Caco-2 (cell line): ENCODE results near the gene ALDH5A1. TPM values are rescaled to one million over a fixed set of nuclear protein-coding genes. Genes with fewer than 3 reads are reported as not detected.

Experiments
- BruUV-seq: library from RNA; stranded (reverse); fragments of 400-500 nt; replicated peaks from 2 replicates; lab custom pipeline; 2021; lab: Mats Ljungman, UMichigan
- CTCF ChIA-PET: fragments of 300-600 bp; sonication (Branson Sonifier 250); formaldehyde crosslinking; loops from one replicate; lab custom pipeline; 2022; ENCODE audit warnings: antibody characterized with exemption; lab: Charles Lee
- POLR2A ChIA-PET: fragments of 300-600 bp; sonication (Branson Sonifier 250); formaldehyde crosslinking; loops from one replicate; lab custom pipeline; 2022; ENCODE audit warnings: antibody characterized with exemption; lab: Charles Lee
- DNase-seq, 2 experiments: peaks; one replicate each; pipeline versions ENCODE4 v3.0.0 to v3.0.0-alpha.2; 2020 to 2022
- H3K27me3 ChIP-seq: replicated peaks from 2 replicates; pipeline ENCODE4 v1.6.0; 2011; ENCODE audit warnings: low read length; ENCODE audit not compliant: control insufficient read depth, insufficient read depth
- H3K36me3 ChIP-seq: 2 replicates; pipeline ENCODE4 v1.5.1; 2011; ENCODE audit warnings: low read length; ENCODE audit not compliant: control insufficient read depth, insufficient read depth
- H3K4me1 ChIP-seq: fragments of 250-450 bp; sonication (Bioruptor Pico); 2 replicates; pipeline ENCODE4 v1.5.1; 2020; ENCODE audit warnings: mild to moderate bottlenecking
- H3K4me3 ChIP-seq: 2 replicates; pipeline ENCODE4 v1.5.1; 2011; ENCODE audit warnings: low read depth, mild to moderate bottlenecking, control low read depth, low read length
- H3K9me3 ChIP-seq: fragments of 250-450 bp; sonication (Bioruptor Pico); 2 replicates; pipeline ENCODE4 v1.5.1; 2020; ENCODE audit warnings: mild to moderate bottlenecking, moderate library complexity
- H3K27ac Mint-ChIP-seq: one replicate; pipeline ENCODE4 v1.8.0; 2022; ENCODE audit warnings: mixed read lengths; ENCODE audit not compliant: unreplicated experiment
- H3K27me3 Mint-ChIP-seq: one replicate; pipeline ENCODE4 v1.8.0; 2022; ENCODE audit warnings: mixed read lengths; ENCODE audit not compliant: insufficient read depth, unreplicated experiment
- H3K36me3 Mint-ChIP-seq: one replicate; pipeline ENCODE4 v1.8.0; 2022; ENCODE audit warnings: mild to moderate bottlenecking, mixed read lengths; ENCODE audit not compliant: insufficient read depth, unreplicated experiment
- H3K4me1 Mint-ChIP-seq: one replicate; pipeline ENCODE4 v1.8.0; 2022; ENCODE audit warnings: low read depth, mixed read lengths; ENCODE audit not compliant: unreplicated experiment
- H3K4me3 Mint-ChIP-seq: one replicate; pipeline ENCODE4 v1.8.0; 2022; ENCODE audit warnings: mild to moderate bottlenecking, moderate library complexity, mixed read lengths; ENCODE audit not compliant: unreplicated experiment
- H3K9me3 Mint-ChIP-seq: one replicate; pipeline ENCODE4 v1.8.0; 2022; ENCODE audit warnings: mixed read lengths; ENCODE audit not compliant: unreplicated experiment
- CTCF ChIP-seq, 2 experiments: fragments of 200-600 bp in 1 of 2; IDR thresholded peaks; 1 replicate in 1 of 2; 2 replicates in 1 of 2; pipeline versions ENCODE4 v1.5.1 to v1.8.0; 2011 to 2022; ENCODE audit warnings: antibody characterized with exemption in 1 of 2, control low read depth in 1 of 2, inconsistent platforms in 1 of 2, low read depth in 1 of 2, low read length in 1 of 2, mild to moderate bottlenecking in 1 of 2, moderate library complexity in 1 of 2; ENCODE audit not compliant: insufficient read depth in 1 of 2, severe bottlenecking in 1 of 2, unreplicated experiment in 1 of 2
- intact Hi-C: fragments of 100-400 bp; cut with micrococcal nuclease; formaldehyde crosslinking; loops from one replicate; pipeline ENCODE4 v1.10.0; 2022; ENCODE audit not compliant: unreplicated experiment
- total RNA-seq: library from RNA; stranded (reverse); gene quantifications from 2 replicates; pipeline ENCODE4 v1.2.3, GENCODE V29; 2022

Gene ALDH5A1
- total RNA-seq, 1 experiment from 2014 or later, result 45.3 TPM

- peaks cover 18% of the 10 kb centered on the region for H3K4me1 Mint-ChIP-seq
- no peaks in the 10 kb centered on the region for H3K9me3 Mint-ChIP-seq
- H3K4me3 Mint-ChIP-seq, result no peak overlapping the region
- Histone ChIP-seq H3K4me1 (no peaks in the 10 kb centered on the region), H3K4me3 (no peak overlapping the region), H3K9me3 (no peaks in the 10 kb centered on the region), H3K36me3 (no peaks in the 10 kb centered on the region; the same call in 1 of the 2 replicates), H3K27me3 (no peaks in the 10 kb centered on the region)
- no peak for TF ChIP-seq CTCF (IDR thresholded peaks at IDR 0.05; ENCODE audit: insufficient read depth in 1 of 2, low read depth in 1 of 2, low read length in 1 of 2, severe bottlenecking in 1 of 2, unreplicated experiment in 1 of 2)
- ChIA-PET POLR2A (no interaction called here), CTCF (interaction anchor here (2.3 kb wide), 1 partner anchor 23 kb away, joined by 12 read pairs; the partner anchor contains the start of gene ALDH5A1)
- H3K27me3 Mint-ChIP-seq, result no peaks in the 10 kb centered on the region
- H3K27ac Mint-ChIP-seq, result no peak overlapping the region
- DNase-seq, result no peak
- intact Hi-C loops, result no loop called here
- no TSS peak for BruUV-seq
- H3K36me3 Mint-ChIP-seq, result peaks cover 26% of the 10 kb centered on the region
These were observed 23.1 kb downstream of the ALDH5A1 start for GRCh38 chr6:24517659-24518543.

GRCh38 chr6:24520929-24521546, 26.3 kb downstream of the ALDH5A1 start:
- POLR2A ChIA-PET, result interaction anchor here (0.6 to 1.2 kb wide), 2 partner anchors 26 to 61 kb away, joined by 6 to 9 read pairs; partner anchors contain the start of gene ALDH5A1
- no TSS peak for BruUV-seq

More at GRCh38 chr6:24520929-24521546, 26.3 kb downstream of the ALDH5A1 start:
- intact Hi-C loops, result loop anchor here (1.0 kb wide), 2 partner anchors 26 to 90 kb away; no protein-coding TSS in a partner anchor
- Histone ChIP-seq H3K4me1 (no peaks in the 10 kb centered on the region), H3K9me3 (no peaks in the 10 kb centered on the region), H3K4me3 (no peak overlapping the region), H3K36me3 (peaks cover 3% of the 10 kb centered on the region; the same call in 1 of the 2 replicates), H3K27me3 (no peaks in the 10 kb centered on the region)
- H3K36me3 Mint-ChIP-seq, result peaks cover 10% of the 10 kb centered on the region
- CTCF ChIA-PET, result interaction anchor here (0.5 to 3.1 kb wide), 12 partner anchors 10 to 90 kb away, joined by 3 to 60 read pairs (median 4); partner anchors contain the start of gene ALDH5A1
- peaks cover 12% of the 10 kb centered on the region for H3K4me1 Mint-ChIP-seq
- no peaks in the 10 kb centered on the region for H3K27me3 Mint-ChIP-seq
- H3K9me3 Mint-ChIP-seq, result no peaks in the 10 kb centered on the region
- H3K4me3 Mint-ChIP-seq, result no peak overlapping the region
- no peak overlapping the region for H3K27ac Mint-ChIP-seq
- peak; percentile 70 to 79 for DNase-seq
- peak; percentile 76 to 93 for TF ChIP-seq CTCF (IDR thresholded peaks at IDR 0.05; ENCODE audit: insufficient read depth in 1 of 2, low read depth in 1 of 2, low read length in 1 of 2, severe bottlenecking in 1 of 2, unreplicated experiment in 1 of 2)
